SK-N-SH treated with all-trans-retinoic acid at 6 μM for 48 hours (cell line): Measurements from ENCODE around the gene SAT1.

Experiments used
- ATAC-seq: fragments of 200-7000 bp; cut with Tn5 transposase; 3 replicates; pipeline ENCODE4 v1.9.1; 2020; ENCODE audit warnings: mild to moderate bottlenecking, moderate library complexity
- ARNTL ChIP-seq: fragments of 450-650 bp; formaldehyde crosslinking; IDR thresholded peaks from 2 replicates; pipeline ENCODE4 v1.5.0; 2020; ENCODE audit warnings: low read depth, mild to moderate bottlenecking, moderate library complexity, borderline replicate concordance
- BACH2 ChIP-seq: fragments of 250-450 bp; sonication (Bioruptor Pico); IDR thresholded peaks from 2 replicates; pipeline ENCODE4 v1.9.0; 2021; ENCODE audit warnings: mild to moderate bottlenecking, borderline replicate concordance
- CREB5 ChIP-seq: fragments of 250-450 bp; sonication (Bioruptor Pico); IDR thresholded peaks from 2 replicates; pipeline ENCODE4 v1.5.1; 2020; ENCODE audit warnings: low read depth, mild to moderate bottlenecking, moderate library complexity
- CSDC2 ChIP-seq: fragments of 250-450 bp; sonication (Bioruptor Pico); IDR thresholded peaks from 2 replicates; pipeline ENCODE4 v1.5.0; 2020; ENCODE audit warnings: mild to moderate bottlenecking, moderate library complexity
- ESRRG ChIP-seq: fragments of 250-450 bp; sonication (Bioruptor Pico); IDR thresholded peaks from 2 replicates; pipeline ENCODE4 v1.6.1; 2021; ENCODE audit warnings: mild to moderate bottlenecking
- ISL1 ChIP-seq: fragments of 250-450 bp; sonication (Bioruptor Pico); IDR thresholded peaks from 2 replicates; pipeline ENCODE4 v2.1.2; 2022; ENCODE audit warnings: mild to moderate bottlenecking, moderate library complexity
- POU6F1 ChIP-seq: fragments of 250-450 bp; sonication (Bioruptor Pico); IDR thresholded peaks from 2 replicates; pipeline ENCODE4 v1.8.0; 2021; ENCODE audit warnings: low read depth, mild to moderate bottlenecking, moderate library complexity, borderline replicate concordance
- RARB ChIP-seq: fragments of 250-450 bp; sonication (Bioruptor Pico); IDR thresholded peaks from 2 replicates; pipeline ENCODE4 v1.8.0; 2021; ENCODE audit warnings: mild to moderate bottlenecking, moderate library complexity
- SNAI2 ChIP-seq: fragments of 250-450 bp; sonication (Bioruptor Pico); IDR thresholded peaks from 2 replicates; pipeline ENCODE4 v1.5.0; 2020; ENCODE audit warnings: mild to moderate bottlenecking, moderate library complexity
- TCF4 ChIP-seq: fragments of 250-450 bp; sonication (Bioruptor Pico); IDR thresholded peaks from 2 replicates; pipeline ENCODE4 v1.8.0; 2021; ENCODE audit warnings: mild to moderate bottlenecking, moderate library complexity, borderline replicate concordance
- TOX ChIP-seq: fragments of 250-450 bp; sonication (Bioruptor Pico); IDR thresholded peaks from 2 replicates; pipeline ENCODE4 v1.8.0; 2021; ENCODE audit warnings: mild to moderate bottlenecking, moderate library complexity, borderline replicate concordance
- ZC3H10 ChIP-seq: fragments of 250-450 bp; sonication (Bioruptor Pico); IDR thresholded peaks from 2 replicates; pipeline ENCODE4 v1.5.1; 2021; ENCODE audit warnings: mild to moderate bottlenecking, moderate library complexity
- ZFP3 ChIP-seq: fragments of 250-450 bp; sonication (Bioruptor Pico); IDR thresholded peaks from 2 replicates; pipeline ENCODE4 v1.5.0; 2020; ENCODE audit warnings: mild to moderate bottlenecking, moderate library complexity
- ZNF565 ChIP-seq: fragments of 450-650 bp; formaldehyde crosslinking; conservative IDR thresholded peaks from 2 replicates; pipeline ENCODE4 v1.5.0; 2020; ENCODE audit warnings: low read depth, mild to moderate bottlenecking, moderate library complexity
- ZNF70 ChIP-seq: fragments of 450-650 bp; formaldehyde crosslinking; IDR thresholded peaks from 2 replicates; pipeline ENCODE4 v1.5.0; 2020; ENCODE audit warnings: mild to moderate bottlenecking, moderate library complexity
- ZNF8 ChIP-seq: fragments of 450-650 bp; formaldehyde crosslinking; IDR thresholded peaks from 2 replicates; pipeline ENCODE4 v1.5.0; 2020; ENCODE audit warnings: mild to moderate bottlenecking, moderate library complexity
- TF ChIP-seq, protein P1 (sequence below): fragments of 250-450 bp; sonication (Bioruptor Pico); IDR thresholded peaks from 2 replicates; pipeline ENCODE4 v1.5.0; 2020; ENCODE audit warnings: mild to moderate bottlenecking, moderate library complexity
- TF ChIP-seq, protein P2 (sequence below): fragments of 250-450 bp; sonication (Bioruptor Pico); IDR thresholded peaks from 2 replicates; pipeline ENCODE4 v1.8.0; 2020; ENCODE audit warnings: mild to moderate bottlenecking, moderate library complexity, borderline replicate concordance
- TF ChIP-seq, protein P3 (sequence below): fragments of 250-450 bp; sonication (Bioruptor Pico); IDR thresholded peaks from 2 replicates; pipeline ENCODE4 v1.5.1; 2021; ENCODE audit warnings: mild to moderate bottlenecking, moderate library complexity

The SAT1 gene

GRCh38 chrX:23799469-23800065, 16.6 kb downstream of the SAT1 start:
- no peak for ATAC-seq
- no peak for TF ChIP-seq ESRRG (CRISPR knock-in tag)
- TF ChIP-seq ZNF70 (CRISPR knock-in tag), result no peak
- TF ChIP-seq, protein P1, sequence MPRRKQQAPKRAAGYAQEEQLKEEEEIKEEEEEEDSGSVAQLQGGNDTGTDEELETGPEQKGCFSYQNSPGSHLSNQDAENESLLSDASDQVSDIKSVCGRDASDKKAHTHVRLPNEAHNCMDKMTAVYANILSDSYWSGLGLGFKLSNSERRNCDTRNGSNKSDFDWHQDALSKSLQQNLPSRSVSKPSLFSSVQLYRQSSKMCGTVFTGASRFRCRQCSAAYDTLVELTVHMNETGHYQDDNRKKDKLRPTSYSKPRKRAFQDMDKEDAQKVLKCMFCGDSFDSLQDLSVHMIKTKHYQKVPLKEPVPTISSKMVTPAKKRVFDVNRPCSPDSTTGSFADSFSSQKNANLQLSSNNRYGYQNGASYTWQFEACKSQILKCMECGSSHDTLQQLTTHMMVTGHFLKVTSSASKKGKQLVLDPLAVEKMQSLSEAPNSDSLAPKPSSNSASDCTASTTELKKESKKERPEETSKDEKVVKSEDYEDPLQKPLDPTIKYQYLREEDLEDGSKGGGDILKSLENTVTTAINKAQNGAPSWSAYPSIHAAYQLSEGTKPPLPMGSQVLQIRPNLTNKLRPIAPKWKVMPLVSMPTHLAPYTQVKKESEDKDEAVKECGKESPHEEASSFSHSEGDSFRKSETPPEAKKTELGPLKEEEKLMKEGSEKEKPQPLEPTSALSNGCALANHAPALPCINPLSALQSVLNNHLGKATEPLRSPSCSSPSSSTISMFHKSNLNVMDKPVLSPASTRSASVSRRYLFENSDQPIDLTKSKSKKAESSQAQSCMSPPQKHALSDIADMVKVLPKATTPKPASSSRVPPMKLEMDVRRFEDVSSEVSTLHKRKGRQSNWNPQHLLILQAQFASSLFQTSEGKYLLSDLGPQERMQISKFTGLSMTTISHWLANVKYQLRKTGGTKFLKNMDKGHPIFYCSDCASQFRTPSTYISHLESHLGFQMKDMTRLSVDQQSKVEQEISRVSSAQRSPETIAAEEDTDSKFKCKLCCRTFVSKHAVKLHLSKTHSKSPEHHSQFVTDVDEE (CRISPR knock-in tag), result no peak
- TF ChIP-seq ZNF8, result no peak
- TF ChIP-seq, all 23 proteins: peak for 0

- TF ChIP-seq CSDC2 (CRISPR knock-in tag), result no peak
- TF ChIP-seq, protein P1 (CRISPR knock-in tag), result no peak
- TF ChIP-seq ZNF70 (CRISPR knock-in tag), result no peak
- TF ChIP-seq BACH2 (CRISPR knock-in tag), result no peak
- no peak for TF ChIP-seq ZNF565
- TF ChIP-seq ESRRG (CRISPR knock-in tag), result no peak
- no peak for TF ChIP-seq RARB (CRISPR knock-in tag)
- no peak for ATAC-seq
Observed at GRCh38 chrX:23802431-23802830, 19.5 kb downstream of the SAT1 start.

- ATAC-seq, result peak; percentile 81
- TF ChIP-seq TCF4 (no peak), ISL1 (peak; percentile 37; the same call in 1 of the 2 replicates), ZFP3 (peak; percentile 70; the same call in 1 of the 2 replicates)
- TF ChIP-seq, protein P2, sequence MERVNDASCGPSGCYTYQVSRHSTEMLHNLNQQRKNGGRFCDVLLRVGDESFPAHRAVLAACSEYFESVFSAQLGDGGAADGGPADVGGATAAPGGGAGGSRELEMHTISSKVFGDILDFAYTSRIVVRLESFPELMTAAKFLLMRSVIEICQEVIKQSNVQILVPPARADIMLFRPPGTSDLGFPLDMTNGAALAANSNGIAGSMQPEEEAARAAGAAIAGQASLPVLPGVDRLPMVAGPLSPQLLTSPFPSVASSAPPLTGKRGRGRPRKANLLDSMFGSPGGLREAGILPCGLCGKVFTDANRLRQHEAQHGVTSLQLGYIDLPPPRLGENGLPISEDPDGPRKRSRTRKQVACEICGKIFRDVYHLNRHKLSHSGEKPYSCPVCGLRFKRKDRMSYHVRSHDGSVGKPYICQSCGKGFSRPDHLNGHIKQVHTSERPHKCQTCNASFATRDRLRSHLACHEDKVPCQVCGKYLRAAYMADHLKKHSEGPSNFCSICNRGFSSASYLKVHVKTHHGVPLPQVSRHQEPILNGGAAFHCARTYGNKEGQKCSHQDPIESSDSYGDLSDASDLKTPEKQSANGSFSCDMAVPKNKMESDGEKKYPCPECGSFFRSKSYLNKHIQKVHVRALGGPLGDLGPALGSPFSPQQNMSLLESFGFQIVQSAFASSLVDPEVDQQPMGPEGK (CRISPR knock-in tag), result peak; percentile 78; the same call in 1 of the 2 replicates
Observed at GRCh38 chrX:23803931-23804381, 21.0 kb downstream of the SAT1 start.

GRCh38 chrX:23804578-23804977, 21.6 kb downstream of the SAT1 start:
- TF ChIP-seq ESRRG (CRISPR knock-in tag) (no peak), ZC3H10 (CRISPR knock-in tag) (no peak), ISL1 (no peak), ZNF565 (no peak), TOX (CRISPR knock-in tag) (no peak)
- ATAC-seq, result peak; percentile 57

DNA sequence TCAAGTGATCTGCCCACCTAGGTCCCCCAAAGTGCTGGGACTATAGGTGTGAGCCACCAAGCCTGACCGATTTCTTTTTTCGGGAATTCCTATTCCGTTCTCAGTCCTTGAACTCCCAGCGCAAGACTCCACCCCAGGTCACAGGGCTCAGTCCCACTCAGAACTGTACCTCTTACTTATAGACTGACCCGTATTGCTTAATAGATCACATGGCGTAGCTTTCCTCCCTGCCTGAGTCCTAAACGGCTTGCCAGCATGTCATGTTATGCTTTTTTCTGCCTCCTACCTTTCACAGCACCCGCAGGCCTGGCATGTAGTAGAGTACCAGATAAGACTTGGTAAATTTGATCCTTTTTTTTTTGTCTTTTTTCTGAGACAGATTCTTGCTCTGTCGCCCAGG, 22.4 kb downstream of the SAT1 start:
- TF ChIP-seq ZFP3, result no peak
- no peak for TF ChIP-seq ZNF565
- no peak for TF ChIP-seq POU6F1 (CRISPR knock-in tag)
- TF ChIP-seq ESRRG (CRISPR knock-in tag), result no peak
- TF ChIP-seq SNAI2 (CRISPR knock-in tag), result no peak
- TF ChIP-seq CREB5 (CRISPR knock-in tag), result no peak
- TF ChIP-seq, protein P3, sequence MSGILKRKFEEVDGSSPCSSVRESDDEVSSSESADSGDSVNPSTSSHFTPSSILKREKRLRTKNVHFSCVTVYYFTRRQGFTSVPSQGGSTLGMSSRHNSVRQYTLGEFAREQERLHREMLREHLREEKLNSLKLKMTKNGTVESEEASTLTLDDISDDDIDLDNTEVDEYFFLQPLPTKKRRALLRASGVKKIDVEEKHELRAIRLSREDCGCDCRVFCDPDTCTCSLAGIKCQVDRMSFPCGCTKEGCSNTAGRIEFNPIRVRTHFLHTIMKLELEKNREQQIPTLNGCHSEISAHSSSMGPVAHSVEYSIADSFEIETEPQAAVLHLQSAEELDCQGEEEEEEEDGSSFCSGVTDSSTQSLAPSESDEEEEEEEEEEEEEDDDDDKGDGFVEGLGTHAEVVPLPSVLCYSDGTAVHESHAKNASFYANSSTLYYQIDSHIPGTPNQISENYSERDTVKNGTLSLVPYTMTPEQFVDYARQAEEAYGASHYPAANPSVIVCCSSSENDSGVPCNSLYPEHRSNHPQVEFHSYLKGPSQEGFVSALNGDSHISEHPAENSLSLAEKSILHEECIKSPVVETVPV (CRISPR knock-in tag), result no peak
- no peak for TF ChIP-seq ARNTL (CRISPR knock-in tag)
- no peak for TF ChIP-seq CSDC2 (CRISPR knock-in tag)
- TF ChIP-seq ISL1, result no peak
- no peak for TF ChIP-seq ZNF8
- TF ChIP-seq RARB (CRISPR knock-in tag), result no peak
- TF ChIP-seq, all 23 proteins: peak for 0
- no peak for ATAC-seq
